HG03108 (cell line): ENCODE data around the gene MED26.

Experiments used
- ATAC-seq: cut with Tn5 transposase; IDR thresholded peaks from one replicate; pipeline ENCODE4 v1.9.1; 2021; ENCODE audit warnings: moderate library complexity; ENCODE audit not compliant: unreplicated experiment

MED26 gene

GRCh38 chr19:16542045-16542909 is 85.7 kb downstream of the MED26 start, which contains the start of gene CHERP:
TSS of gene CHERP (minus strand) at chr19:16542437. CDS start at chr19:16542378, 59 bp downstream.
- peak; percentile 61 for ATAC-seq

GRCh38 chr19:16541526-16542044 is 86.4 kb downstream of the MED26 start:
- peak; percentile 2 for ATAC-seq

- ATAC-seq = no peak
Observed at GRCh38 chr19:16540948-16541347, 87.1 kb downstream of the MED26 start.

DNA sequence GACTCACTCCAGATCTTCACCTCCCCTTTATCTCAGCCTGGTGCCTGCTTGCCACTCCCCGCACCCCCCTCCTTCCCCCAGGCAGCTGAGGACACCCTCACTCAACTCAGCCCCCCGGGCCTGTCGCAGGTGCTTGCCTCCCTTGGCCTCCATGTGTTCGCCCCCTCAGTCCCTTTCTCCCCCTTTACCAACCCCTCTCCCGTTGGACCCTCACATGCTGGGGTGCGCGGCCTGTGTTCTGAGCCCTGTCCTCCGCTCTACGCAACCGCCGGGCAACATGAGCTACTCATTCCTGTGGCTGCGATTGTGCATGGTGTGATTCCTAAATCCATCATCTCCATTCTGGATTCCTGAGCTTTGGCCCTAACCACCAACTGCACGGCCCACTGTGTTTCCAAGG is 90.9 kb downstream of the MED26 start:
- no peak for ATAC-seq

DNA sequence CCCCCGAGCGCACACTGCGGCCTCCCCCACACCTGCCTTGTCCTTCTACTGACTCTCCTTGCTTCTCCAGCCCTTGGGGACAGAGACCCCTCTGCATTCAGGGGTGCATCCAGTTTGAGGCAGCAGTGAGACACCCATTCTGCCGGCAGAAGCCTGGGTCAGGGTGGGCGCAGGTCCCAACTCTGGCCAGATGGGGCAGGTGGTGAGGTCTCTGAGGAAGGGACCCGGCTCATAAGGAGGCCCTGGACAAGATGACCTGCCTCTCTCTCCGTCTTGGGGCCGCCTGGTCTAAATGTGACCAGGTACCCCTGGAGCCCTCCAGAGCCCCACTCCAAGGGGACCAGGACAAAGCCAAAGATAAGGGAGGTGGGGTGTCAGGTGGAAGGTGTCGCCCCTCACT is 91.9 kb downstream of the MED26 start:
- ATAC-seq = no peak

- ATAC-seq = no peak
Observed at GRCh38 chr19:16535381-16535780, 92.6 kb downstream of the MED26 start.

DNA sequence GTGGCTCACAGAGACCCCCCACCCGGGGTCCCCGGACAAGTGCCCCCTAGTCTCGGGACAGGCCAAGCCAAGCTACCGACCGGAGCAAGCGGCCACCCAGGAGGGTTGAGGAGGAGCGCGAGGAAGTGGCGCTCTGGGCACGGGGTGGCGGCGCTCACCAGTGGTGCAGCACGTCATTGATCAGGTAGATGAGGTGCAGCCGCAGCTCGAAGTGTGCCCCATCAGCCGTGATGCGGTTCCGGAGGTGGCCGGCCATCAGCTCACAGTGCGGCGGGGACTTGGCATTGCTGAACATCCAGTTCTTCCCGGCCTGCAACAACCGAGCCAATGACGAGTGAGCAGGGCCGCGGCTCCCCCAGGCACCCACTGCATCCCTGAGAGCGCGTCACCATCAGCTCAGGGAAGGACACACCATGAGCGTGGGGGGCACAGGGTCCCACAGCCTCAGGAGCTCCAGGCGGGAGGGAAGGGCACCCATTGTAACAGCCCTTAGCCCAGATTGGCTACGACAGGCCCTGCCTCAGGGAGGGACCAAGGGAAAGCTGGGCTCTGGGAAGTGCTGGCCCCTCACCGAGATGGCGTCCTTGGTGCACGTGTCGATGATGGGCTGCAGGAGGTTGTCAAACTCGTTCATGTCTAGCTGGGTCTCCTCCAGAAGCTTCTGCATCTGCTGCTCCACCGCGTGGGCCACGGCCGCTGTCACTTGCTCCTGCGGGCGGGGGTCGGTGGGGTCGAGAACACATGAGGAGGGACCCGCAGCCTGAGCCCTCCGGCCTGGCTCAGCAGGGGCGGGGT is 95.4 kb downstream of the MED26 start:
- no peak for ATAC-seq

- ATAC-seq = no peak
Observed at GRCh38 chr19:16531380-16531669, 96.7 kb downstream of the MED26 start.

- ATAC-seq = no peak
Observed at GRCh38 chr19:16530540-16531379, 97.2 kb downstream of the MED26 start.

GRCh38 chr19:16529466-16530144 is 98.4 kb downstream of the MED26 start:
- no peak for ATAC-seq

- no peak for ATAC-seq
Observed at GRCh38 chr19:16527971-16528521, 100.0 kb downstream of the MED26 start.

DNA sequence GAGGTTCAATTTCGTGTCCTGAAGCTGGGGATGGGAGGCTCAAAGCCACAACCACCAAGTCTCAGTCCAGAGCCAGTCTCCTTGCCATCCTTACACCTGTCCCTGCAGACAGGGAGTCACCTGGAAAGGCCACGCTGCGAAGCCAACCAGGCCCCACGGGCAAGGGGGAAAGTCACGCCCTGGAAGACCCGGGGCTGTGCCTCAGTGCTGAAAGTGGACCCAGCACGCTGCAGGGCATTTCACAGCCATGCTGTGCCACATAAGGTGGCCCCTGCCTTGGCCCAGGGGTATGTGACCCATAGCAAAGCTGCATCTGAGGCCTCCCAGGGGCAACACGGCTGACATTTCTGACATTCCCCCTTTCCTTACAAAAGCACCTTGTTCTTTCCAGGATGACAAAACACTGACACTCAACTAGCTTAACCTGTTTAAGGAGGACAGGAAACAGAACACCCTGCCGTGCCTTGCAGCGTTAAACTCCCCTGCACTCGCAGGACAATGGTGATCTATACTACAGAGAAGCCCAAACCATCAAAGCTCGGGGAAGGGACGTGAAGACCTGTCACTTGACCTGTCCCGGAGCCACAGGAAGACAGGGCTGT is 100.6 kb downstream of the MED26 start:
- ATAC-seq = no peak

DNA sequence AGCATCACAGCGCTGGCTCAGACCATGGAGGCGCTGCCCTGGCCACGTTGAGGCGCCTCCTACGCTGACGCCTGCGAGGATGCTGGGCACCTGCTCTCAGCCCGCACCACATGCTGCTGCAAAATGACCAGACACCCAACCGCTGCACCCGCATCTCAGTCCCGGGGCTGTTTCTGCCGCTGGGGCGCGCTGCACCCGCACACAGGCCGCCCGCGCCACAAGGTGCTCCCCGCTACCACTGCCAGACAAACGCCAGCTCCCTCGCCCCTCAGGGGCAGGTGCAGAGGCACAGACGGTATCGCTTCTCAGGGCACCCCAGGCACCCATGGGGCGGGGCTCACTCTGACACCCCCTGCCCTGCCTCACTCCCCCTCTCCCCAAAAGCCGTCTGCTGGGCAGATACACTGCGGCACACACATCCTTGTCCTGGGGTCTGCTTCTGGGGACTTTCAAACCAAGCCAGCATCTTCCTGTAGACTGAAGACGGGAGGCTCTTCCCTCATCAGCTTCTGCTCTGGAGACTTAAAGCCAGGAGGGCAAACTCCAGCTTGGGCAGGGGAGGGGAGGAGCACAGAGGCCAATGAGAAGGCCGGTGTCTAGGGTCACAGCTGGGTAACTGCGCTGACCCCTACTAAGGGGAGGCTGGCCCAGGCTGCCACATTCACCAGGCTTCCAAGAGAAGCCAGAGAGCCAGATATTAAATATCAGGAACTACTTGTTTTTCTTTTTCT is 102.1 kb downstream of the MED26 start:
- ATAC-seq = no peak

DNA sequence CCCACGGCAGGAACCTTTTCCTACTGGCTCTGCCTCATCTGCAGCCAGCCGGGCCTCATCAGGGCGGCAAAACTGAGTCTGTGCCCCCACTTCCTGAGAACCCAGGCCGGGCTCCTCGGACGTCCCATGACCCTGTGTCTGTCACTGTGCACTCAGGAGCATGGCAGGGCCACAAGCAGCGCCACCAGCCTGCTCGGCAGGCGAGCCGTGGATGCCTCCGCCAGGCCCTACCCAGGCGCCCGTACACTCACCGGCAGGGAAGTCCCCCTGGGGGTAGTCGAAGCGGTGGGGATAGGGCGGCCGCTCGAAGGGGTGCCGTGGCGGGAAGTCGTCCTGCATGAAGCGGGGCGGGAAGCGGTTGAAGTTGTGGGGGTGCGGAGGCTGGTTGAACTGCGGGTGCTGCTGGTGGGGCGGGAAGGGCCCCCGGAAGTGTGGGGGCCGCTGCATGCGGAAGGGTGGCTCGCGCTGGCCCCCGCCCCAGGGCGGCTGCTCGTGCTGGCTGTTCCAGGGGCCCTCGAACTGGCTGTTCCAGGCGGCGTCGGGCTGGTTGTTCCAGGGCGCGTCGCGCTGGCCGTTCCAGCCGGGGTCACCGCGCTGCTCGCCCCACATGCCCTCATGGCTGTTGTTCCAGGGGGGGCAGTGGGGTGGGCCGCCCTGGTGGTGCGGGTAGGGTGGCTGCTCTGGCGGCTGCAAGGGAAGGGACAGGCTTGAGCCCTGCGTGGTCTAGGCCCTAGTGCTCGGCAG is 102.8 kb downstream of the MED26 start:
- ATAC-seq = no peak
